HG03460 (cell line): ENCODE results near the gene DHRS2.
"Not testable (repeated sequence)": the region's sequence is repeated elsewhere in the genome, so short reads cannot be mapped to it uniquely, and the experiment has no call there.

Experiments used
- ATAC-seq: cut with Tn5 transposase; IDR thresholded peaks from one replicate; pipeline ENCODE4 v1.9.1; 2021; ENCODE audit not compliant: unreplicated experiment

DHRS2 gene

DNA sequence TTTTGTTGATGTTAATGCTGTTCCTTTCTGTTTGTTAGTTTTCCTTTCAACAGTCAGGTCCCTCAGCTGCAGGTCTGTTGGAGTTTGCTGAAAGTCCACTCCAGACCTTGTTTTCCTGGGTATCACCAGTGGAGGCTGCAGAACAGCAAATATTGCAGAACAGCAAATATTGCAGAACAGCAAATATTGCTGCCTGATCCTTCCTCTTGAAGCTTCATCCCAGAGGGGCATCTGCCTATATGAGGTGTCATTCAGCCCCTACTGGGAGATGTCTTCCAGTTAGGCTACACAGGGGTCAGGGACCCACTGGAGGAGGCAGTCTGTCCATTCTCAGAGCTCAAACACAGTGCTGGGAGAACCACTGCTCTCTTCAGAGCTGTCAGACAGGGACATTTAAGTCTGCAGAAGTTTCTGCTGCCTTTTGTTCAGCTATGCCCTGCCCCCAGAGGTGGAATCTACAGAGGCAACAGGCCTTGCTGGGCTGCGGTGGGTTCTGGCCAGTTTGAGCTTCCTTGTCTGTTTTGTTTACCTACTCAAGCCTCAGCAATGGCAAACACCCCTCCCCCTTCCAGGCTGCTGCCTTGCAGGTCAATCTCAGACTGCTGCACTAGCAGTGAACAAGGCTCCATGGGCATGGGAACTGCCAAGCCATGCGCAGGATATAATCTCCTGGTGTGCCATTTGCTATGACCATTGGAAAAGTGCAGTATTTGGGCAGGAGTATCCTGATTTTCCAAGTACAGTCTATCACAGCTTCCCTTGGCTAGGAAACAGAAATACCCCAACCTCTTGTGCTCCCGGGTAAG, 53.7 kb downstream of the DHRS2 start:
- not testable (repeated sequence) for ATAC-seq

DNA sequence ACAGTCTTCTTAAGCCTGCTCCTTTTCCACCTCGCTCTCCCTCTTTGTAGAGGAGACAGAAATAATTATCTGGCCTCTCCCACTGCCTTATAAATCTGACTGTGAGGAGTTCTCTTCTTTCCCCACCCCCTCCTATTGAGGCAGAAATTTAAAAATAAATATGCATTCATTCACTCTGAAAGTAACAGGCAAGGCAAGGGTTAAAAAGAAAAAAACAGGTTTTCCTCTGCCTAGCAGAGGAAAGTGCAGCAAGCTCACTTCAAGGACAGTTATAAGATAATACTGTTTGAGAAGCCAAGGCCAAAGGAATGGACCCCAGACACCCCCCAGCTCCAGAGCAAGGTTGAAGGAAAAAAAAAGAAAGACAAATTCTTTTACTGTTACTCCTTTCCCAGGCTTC, 56.3 kb downstream of the DHRS2 start:
- ATAC-seq, result no peak

DNA sequence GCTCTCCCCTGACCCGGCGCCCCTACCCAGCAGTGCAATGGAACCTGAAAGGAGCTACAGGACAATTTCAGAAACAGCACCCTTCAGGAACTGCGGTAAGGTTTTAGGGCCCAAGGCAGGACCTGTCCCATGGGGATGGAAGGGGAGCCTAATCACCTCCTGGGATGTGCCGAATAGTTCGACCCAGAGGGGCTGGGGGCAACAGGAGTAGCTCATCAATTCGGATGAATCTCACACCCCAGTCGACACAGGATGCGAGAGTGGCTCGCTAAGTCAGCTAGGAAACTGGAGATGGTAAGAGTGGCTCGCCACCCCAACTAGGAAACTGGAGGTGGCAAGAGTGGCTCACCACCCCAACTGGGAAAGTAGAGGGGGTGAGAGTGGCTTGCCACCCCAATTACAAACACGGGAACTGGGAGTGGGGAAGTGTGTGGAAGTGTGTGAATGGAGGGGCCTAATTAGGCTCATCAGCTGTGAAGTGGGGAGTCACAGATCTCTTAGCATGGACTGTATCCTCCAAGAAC, 57.1 kb downstream of the DHRS2 start:
- no peak for ATAC-seq

DNA sequence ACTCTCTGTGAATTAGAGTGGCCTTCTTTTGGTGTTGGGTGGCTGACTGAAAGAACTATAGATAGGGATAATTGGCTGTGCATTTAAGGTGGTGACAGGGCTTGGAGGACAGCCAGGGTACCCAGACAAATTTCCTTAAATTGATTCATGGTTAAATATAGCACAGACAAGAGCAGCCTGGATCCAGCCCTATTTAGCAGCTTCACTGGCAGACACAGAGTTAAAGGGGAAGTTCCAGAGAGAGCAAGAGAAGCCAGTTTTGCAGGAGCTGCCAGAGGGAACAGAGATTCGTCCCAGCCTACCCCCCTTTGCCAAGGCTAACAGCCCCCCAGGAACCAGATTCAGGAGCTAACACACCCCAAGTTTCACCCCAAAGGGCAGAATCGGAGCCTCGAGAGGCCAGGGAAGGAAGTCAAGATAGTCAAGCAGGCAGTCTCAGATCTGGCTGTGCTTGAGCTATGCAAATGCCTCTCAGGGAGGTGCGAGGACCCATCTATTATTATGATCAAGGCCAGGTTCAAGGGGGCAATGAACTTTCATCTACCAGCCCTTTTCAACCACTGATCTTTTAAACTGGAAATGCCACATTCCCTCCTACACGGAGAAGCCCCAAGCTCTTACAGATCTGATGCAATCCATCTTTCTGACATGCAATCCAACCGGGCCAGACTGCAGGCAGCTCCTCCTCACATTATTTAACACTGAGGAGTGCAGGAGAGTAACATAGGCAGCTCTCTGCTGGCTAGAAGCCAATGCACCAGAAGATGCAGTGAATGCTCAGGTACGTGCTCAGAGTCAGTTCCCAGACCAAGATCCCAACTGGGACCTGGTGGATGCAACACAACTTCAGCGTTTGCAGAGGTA, 58.2 kb downstream of the DHRS2 start:
- no peak for ATAC-seq
